HG02885 (cell line): Measurements from ENCODE around the gene ESYT2.
"Not testable (repeated sequence)": the region's sequence is repeated elsewhere in the genome, so short reads cannot be mapped to it uniquely, and the experiment has no call there.

ENCODE experiments used
- ATAC-seq: cut with Tn5 transposase; IDR thresholded peaks from one replicate; pipeline ENCODE4 v1.9.1; 2021; ENCODE audit warnings: mild to moderate bottlenecking; ENCODE audit not compliant: unreplicated experiment, poor library complexity

The ESYT2 gene, protein sequence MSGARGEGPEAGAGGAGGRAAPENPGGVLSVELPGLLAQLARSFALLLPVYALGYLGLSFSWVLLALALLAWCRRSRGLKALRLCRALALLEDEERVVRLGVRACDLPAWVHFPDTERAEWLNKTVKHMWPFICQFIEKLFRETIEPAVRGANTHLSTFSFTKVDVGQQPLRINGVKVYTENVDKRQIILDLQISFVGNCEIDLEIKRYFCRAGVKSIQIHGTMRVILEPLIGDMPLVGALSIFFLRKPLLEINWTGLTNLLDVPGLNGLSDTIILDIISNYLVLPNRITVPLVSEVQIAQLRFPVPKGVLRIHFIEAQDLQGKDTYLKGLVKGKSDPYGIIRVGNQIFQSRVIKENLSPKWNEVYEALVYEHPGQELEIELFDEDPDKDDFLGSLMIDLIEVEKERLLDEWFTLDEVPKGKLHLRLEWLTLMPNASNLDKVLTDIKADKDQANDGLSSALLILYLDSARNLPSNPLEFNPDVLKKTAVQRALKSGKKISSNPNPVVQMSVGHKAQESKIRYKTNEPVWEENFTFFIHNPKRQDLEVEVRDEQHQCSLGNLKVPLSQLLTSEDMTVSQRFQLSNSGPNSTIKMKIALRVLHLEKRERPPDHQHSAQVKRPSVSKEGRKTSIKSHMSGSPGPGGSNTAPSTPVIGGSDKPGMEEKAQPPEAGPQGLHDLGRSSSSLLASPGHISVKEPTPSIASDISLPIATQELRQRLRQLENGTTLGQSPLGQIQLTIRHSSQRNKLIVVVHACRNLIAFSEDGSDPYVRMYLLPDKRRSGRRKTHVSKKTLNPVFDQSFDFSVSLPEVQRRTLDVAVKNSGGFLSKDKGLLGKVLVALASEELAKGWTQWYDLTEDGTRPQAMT

DNA sequence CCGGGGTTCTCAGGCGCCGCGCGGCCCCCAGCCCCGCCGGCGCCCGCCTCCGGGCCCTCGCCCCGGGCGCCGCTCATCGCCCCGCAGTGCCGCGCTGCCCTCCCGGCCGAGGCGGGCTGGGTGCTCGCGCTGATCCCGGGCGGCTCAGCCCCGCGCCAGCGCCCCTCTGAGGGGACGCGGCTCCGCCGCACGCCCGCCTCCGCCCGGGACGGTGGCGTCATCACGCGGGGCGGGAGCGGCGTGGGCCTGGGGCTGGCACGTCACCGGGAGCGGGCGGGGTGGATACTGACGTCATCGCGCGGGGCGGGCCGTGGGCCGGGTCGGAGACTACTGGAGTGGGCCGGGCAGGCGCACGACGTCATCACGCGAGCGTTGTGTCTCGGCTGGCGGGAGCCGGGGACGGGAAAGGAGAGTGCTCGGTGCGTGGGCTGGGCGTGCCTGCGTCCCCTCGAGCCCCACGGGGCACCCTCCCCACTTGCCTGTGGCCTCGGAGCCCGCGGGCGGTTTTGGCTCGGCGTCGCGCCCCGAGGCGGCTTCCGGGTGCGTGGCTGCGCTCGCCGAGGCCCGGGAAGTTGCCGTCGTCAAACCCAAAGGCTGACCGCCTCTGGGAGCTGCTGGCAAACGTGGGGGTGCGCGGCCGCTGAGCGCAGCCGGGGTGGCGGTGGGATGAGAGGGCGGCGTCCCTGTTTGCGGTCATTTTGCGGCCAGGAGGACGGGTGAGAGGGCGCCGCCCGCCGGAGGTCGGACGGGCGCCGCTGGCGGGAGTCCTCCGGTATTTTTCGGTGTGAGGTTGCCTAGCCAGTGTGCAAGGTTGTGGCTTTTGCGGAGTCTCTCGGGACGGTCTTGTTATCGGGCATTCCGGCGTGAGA, at the start of gene ESYT2:
Gene ESYT2 (minus strand): TSS at position 168 of the 869 bp plus-strand sequence. CDS start 91 bp downstream, at position 77.
- ATAC-seq = peak; percentile 81

DNA sequence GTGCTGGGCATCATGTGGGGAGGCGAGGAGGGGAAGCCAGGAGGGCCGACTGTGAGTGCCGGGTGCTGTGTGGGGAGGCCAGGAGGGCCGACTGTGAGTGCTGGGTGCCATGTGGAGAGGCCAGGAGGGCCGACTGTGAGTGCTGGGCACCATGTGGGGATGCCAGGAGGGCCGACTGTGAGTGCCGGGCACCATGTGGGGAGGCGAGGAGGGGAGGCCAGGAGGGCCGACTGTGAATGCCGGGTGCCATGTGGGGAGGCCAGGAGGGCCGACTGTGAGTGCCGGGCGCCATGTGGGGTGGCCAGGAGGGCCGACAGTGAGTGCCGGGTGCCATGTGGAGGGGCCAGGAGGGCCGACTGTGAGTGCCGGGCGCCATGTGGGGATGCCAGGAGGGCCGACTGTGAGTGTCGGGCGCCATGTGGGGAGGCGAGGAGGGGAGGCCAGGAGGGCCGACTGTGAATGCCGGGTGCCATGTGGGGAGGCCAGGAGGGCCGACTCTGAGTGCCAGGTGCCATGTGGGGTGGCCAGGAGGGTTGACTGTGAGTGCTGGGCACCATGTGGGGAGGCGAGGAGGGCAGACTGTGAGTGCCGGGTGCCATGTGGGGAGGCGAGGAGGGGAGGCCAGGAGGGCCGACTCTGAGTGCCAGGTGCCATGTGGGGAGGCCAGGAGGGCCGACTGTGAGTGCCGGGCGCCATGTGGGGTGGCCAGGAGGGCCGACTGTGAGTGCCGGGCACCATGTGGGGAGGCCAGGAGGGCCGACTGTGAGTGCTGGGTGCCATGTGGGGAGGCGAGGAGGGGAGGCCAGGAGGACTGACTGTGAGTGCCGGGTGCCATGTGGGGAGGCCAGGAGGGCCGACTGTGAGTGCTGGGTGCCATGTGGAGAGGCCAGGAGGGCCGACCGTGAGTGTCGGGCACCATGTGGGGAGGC, 49.1 kb upstream of the ESYT2 start:
- ATAC-seq = not testable (repeated sequence)

DNA sequence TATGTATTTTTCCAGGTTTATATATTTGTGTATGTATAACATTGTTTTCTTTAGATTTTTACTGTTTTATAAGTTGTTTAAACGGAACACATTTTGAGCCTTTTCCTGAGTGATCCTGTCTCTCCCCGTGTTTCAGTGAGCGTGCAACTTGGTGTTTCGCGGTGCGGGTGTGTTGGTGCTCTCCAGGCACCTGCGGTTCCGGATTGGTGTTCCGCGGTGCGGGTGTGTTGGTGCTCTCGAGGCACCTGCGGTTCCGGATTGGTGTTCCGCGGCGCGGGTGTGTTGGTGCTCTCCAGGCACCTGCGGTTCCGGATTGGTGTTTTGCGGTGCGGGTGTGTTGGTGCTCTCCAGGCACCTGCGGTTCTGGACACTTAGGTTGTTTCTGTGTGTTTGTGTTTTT, 47.7 kb upstream of the ESYT2 start:
- no peak for ATAC-seq

DNA sequence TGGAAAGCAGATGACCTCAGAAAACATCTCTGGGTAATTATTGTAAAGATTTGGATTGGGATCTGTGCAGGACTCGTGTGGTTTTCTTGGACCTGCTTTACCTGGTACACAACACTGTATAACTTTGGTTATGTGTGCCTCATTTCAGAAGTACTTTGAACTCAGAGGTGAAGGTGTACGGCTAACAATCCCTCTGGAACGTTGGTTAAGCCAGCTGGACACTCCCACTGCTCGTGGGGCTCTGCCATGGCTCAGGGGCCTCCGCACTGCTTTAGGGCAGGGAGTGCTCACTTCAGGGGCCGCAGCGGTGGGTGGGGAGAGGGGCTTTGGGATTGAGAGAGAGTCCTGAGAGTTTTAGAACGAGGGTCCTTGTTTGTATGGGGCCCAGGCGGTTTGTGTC, 40.6 kb upstream of the ESYT2 start:
- no peak for ATAC-seq

DNA sequence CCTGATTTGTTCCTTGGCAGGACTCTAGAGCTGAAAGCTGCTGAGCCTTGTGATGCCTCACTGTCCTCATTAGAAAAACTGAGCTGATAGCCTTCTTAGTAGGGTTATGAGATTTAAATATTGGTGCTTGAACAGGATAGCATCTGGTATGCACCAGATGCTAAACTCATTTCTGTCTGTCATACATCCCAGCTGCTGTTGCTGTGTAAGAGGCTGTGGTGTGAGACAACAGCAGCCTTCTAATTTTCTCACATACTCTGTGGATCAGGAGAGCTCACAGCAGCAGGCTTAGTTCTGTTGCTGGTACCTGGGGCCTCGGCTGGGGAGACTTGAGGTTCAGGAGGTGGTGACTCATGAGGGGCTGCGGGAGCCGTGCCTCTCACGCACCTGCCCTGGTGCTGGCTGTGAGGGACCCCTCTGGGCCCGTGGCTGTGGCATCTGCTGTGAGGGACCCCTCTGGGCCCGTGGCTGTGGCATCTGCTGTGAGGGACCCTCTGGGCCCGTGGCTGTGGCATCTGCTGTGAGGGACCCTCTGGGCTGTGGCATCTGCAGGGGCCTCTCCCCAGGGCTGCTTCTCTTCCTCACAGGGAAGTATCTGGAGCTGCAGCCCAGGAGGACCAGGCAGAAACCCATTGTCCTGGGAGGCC, 39.6 kb upstream of the ESYT2 start:
- ATAC-seq = no peak

DNA sequence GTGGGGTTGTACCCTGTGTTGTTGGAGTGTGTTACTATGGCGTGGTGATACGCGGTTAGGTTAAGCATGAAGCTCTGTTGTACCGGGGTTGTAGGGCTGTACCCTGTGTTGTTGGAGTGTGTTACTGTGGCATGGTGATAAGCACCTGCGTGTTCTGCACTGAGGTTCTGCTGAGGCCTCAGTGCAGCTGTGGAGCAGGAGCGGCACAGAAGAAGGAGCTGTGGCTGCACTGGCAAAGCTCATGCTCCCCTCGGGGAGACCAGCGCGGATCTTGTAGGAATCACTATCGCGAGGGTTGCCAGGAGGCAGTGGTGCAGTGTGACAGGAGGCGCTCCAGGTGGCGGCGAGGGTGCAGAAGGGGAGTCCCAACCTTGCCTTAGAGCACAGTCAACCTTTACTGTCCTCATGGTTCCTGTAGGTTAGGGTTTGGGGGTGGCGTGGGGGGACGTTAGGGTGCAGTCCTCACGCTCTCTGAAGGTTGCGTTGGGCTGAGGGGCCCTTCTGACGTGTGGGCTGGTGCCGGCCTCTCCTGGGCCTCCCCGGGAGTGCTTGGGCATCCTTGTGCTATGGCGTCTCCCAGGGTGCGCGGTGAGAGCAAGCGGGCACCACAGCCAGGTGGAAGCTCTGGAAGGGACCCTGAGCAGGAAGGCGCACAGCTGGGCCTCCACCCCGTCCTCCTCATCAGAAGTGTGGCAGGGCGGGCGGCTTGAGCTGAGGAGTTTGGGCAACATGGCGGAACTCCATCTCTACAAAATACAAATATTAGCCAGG, 38.1 kb upstream of the ESYT2 start:
- no peak for ATAC-seq

DNA sequence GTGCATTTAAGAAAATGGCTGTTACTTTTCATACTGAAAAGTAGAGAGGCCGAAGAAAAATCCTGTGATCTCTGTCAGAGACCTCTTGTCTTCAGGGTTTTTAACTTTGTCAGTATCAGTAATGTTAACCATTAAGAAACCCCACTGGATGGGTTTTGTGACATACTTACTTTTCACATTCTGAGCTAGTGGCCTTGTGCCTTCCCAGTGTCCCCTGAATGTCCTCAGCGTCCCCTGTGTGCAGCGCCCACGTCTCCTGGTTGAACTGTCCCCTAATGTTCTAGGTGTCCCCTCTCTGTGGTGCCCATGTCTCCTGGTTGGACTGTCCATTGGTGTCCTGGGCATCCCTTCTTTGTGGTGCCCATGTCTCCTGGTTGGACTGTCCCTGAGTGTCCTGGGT, 36.7 kb upstream of the ESYT2 start:
- no peak for ATAC-seq

DNA sequence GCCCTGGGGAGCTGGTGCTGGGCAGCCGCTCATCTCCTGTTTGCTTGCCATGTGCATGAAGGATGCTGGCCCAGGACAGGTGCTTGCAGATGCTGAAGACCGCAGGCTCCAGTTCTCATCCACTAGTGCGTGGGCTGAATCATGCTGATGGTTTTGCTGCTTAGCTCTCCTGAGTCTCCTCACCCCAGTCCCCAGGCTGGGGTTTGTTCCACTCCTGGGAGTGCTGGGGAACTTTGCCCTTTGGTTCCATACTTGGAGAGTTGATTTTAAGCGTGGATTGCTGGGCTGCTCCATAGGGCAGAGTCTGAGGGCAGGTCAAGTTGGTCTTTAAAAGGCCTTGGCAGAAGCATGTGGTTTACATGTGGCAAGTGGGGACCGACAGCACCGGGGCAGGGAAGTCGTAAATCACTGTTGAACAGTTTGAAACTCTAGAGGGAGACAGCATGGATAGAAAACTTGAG, 36.2 kb upstream of the ESYT2 start:
- no peak for ATAC-seq

DNA sequence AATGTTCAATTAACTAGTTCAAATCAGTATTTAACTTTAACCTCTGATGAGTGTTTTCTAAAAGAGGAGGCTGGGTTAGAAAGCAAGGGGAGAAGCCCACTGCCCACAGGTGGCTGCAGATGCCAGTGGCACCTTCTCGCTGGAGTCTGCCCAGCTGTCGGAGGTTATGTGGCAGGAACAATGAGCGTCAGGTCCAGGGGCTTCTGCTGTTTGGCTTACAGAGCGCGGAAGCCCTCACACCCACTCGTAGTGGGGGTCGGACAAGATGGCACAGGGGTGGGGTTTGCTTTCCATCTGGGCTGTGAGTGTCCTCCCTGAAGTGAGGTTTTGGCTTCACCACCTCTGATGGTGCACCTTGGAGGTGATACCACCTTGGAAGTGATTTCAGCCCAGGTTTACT, 35.5 kb upstream of the ESYT2 start:
- ATAC-seq = no peak

DNA sequence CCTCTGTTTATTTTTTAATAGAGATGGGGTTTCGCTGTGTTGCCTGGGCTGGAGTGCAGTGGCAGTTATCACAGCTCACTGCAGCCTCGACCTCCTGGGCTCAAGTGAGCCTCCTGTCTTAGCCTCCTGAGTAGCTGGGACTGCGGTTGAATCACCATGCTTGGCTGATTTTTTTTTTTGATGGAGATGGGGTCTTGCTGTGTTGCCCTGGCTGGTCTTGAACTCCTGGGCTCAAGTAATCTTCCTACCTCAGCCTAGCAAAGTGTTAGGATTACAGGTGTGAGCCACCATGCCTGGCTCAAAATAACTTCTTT, 35.2 kb upstream of the ESYT2 start:
- no peak for ATAC-seq

DNA sequence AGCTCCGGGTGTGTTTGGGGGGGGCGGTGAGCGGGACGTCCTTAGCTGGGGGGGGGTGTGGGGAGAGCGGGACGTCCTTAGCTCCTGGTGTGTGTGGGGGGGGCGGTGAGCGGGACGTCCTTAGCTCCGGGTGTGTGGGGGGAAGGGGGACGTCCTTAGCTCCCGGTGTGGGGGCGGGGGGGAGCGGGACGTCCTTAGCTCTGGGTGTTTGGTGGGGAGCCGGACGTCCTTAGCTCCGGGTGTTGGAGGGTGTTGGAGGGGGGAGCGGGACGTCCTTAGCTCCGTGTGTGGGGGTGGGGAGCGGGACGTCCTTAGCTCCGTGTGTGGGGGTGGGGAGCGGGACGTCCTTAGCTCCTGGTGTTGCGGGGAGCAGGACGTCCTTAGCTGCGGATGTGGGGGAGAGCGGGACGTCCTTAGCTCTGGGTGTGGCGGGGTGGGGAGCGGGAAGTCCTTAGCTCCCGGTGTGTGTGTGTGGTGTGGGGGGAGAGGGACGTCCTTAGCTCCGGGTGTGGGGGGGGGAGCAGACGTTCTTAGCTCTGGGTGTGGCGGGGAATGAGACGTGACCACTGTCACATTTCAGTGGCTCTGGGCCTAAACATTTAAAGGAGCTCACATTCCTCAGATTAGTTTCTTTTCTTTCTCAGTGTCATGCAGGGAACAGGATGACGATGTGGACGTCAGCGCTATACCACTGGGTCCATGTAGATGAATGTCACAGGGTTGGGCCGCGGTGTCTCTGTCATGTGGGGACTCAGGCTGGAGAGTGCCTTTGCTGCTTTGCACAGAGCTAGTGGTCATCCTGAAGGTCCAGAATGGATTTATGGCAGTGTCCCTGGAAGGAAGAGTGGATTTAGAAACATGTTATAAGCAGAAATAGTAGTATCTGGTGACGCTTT, 34.5 kb upstream of the ESYT2 start:
- peak; percentile 50 for ATAC-seq

DNA sequence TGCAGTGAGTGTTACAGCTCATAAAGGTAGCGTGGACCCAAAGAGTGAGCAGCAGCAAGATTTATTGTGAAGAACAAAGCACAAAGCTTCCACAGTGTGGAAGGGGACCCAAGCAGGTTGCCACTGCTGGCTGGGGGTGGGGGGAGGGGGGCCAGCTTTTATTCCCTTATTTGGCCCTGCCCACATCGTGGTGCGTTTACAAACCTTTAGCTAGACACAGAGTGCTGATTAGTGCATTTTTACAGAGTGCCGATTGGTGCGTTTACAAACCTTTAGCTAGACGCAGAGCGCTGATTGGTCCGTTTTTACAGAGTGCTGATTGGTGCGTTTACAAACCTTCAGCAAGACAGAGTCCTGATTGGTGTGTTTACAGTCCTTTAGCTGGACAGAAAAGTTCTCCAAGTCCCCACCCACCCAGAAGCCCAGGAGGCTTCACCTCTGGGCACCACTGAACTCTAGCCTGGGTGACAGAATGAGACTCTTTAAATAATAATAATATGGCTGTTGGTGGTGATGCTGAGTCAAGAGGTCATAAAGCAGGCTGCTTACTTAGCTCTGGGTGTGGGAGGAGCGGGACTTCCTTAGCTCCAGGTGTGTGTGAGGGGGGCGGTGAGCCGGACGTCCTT, 33.8 kb upstream of the ESYT2 start:
- peak; percentile 67 for ATAC-seq

DNA sequence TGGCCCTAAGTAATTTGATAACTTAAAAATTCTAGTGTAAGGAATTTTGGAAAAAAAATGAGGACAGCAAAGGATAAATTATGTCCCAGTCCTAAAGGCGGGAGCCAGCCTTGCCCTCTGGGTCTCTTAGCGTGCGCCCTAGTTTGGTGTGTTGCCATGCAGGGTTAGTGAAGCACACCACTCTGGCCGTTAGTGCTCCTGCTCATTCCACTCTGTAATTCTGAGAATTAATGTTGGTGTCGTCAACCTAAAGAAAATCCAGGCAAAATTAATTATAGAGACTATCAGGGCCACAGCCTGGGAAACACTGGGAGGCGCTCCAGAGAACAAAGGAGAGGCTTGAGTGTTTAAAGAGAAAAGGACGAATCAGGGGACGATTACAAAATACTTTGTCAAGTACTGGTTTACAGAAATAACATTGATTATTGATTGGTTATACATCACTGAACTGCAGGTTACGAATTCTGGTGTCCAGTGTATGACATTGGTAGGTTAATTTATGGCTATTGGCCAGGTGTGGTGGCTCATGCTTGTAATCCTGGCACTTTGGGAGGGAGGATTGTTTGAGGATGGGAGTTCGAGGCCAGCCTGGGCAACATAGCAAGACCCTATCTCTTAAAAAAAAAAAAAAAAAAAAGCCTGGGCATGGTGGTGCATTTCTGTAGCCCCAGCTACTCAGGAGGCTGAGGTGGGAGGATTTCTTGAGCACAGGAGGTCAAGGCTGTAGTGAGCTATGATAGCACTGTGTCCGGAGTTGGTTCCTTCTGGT, 32.8 kb upstream of the ESYT2 start:
- no peak for ATAC-seq

DNA sequence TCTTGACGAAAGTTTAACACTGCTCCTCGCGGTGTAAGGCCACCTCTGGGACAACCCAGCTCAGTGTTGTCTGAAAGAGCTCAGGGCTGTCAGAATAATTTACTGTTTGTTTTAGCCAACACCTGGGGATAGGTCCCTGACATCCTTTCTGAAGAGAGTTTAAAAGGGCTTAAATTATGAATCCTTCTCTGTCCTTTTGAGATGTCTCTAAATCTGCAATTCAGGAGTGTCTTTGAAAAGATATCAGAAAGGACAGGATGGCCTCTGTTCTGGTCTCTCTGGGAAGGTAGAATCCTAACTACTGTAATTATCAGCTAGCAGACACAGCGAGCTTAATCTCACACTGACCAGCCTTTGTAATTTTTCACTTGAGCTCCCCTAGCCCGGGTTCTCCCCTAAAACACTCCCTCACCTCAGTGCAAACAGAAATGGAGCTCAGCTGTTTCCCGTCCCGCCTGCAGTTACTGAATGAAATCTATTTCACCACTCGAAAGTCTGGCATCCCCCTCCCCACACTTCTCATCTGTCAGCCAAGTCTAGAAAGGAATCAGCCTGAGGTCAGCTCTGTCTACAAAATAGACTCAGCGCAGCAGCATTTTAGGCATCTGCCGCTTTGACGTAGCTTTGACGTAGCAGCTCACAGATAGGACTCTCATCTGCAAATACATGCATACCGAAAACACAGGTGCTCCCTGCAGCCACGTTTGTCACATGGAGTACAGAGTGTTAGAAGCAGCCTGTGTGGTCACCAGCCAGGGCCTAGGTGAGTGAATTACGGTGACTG, 31.9 kb upstream of the ESYT2 start:
- no peak for ATAC-seq

DNA sequence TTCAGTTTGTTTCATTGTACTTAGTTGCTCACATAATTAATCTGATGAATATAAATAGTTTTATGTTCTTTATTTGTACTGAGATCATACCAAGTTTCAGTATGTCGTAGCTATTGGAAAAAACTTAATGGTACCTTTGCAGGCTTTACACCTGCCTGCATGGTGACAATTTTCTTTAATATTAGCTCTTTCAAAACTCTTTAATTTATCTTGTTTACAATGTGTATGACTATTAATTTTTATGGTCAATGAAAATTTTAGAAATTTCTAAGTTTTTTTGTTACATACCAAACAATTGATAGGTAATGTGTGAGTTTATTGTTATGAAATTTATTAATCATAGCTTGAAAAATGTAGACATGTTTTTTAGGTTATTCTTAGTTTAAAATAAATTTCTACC, 31.1 kb upstream of the ESYT2 start:
- no peak for ATAC-seq
